OCI-M2 (cell line): ENCODE data around the gene EPHB3.

Source experiments
- DNase-seq: peaks from one replicate; lab custom pipeline; 2025; ENCODE audit not compliant: unreplicated experiment; lab: John Stamatoyannopoulos, UW

Gene EPHB3

DNA sequence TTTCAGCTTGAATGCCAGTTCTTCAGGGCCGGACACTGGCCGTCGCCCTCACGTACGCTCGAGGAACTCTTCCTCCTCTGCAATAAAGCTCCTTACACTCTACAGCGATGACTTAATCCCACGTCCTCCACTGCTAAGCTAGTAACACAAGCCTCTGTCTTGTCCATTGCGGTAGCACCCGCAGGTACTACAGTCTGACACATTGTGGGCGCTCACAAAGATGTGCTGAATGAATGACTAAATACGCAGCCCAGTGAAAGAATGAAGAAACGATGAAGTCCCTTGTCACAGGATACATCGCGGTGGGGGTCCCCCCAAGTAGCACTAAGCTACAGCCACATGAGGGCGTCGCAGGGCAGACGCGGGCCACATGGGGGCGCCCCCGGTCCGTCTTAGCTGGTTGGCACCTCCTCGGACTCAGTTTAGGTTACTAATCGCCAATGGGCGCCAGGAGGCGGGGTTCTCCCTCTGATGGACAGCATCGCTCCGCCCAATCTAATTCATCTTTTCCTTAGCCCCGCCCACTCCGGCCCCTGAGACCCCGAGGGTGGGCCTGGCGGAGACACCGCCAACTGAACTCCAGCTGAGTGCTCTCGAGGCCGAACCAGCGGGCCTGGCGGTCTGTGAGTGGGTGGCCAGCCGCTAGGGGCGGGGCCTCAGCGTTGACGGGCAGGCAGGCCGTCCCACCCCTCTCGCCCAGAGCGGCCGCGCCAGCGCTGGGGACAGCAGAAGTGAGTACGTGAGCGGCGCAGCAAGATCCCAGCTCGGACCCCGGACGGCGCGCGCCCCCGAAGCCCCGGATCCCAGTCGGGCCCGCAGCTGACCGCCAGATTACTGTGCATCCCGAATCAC is at the start of gene EPHB3:
TSS of gene EPHB3 (plus strand) at position 725 of the 852 bp plus-strand sequence. CDS start 451 bp downstream, outside the sequence.
- DNase-seq: peak; percentile 92

- no peak for DNase-seq
Observed at GRCh38 chr3:184512621-184513020, 49.0 kb upstream of the EPHB3 start.

GRCh38 chr3:184513276-184514170 is 48.1 kb upstream of the EPHB3 start:
- peak; percentile 17 for DNase-seq

GRCh38 chr3:184514171-184514490 is 47.5 kb upstream of the EPHB3 start:
- DNase-seq: no peak

DNA sequence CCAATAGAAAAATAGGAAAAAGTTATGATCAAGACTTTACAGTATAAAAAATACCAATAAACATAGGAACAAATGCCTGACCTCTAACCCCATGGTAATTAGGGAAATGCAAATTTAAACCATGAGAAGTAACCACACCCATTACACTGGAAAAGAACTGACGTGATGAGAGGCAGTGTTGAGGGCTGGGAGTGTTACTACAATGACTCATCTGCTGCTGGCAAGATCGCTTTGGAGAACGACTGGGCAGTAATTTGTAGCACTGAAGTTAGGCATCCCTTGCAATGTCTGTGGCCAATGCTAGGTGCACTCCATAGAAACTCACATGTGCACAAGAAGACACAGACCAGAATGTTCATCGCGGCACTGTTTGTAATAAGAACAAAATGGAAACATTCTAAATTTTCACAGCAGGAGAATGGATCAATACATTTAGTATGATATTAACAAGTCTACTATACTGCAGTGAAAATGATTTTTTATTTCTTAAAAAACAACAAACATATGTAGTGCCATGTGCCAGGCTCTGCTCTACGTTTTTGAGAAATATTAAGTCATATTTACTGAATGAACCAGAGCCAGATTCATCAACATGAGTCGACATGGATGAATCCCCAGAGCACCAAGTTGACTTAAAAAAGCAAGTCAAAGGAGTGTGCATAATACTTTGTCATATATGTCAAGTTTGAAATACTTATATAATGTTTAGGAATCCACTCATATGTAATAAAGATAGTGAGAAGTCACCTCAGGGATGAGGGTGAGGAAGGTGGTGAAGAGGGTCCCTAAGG is 37.6 kb upstream of the EPHB3 start:
- DNase-seq: no peak

GRCh38 chr3:184524981-184525336 is 36.6 kb upstream of the EPHB3 start:
- no peak for DNase-seq

DNA sequence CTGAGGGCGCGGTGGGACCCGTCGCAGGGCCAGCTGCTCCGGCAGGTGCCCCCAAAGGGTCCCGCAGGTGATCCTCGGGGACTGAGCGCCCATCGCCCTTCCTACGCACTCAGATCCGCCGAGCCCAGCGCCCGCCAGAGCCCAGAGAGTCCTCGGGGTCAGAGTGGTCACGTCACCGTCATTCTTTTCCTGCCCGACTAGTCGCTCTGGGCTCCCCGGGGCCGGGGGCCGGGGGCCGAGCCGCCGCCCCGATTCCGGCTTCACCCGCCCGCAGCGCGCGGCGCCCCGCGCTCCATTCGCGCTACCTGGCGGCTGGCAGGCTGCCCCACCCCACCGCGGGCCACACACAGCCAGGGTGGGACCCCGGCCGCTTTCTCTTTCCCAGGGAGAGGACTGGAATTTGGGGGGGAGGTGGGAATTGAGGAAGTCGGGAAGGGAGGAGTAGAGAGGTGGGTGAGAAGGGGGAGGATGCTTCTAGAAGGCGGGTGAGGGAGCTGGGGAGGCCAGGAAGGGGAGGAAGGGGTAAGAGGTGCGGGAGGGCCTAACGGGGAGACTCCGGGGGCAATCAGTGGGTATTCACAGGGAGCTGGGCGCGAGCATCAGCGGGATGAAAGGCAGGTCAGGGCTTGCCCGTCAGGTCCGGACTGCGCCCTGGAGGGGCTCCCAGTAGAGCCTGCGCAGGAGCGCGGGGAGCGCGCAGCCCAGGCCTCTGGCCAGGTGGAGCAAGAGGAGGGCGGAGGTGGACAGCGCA is 36.1 kb upstream of the EPHB3 start:
- no peak for DNase-seq

GRCh38 chr3:184526088-184526433 is 35.5 kb upstream of the EPHB3 start:
- DNase-seq: no peak

GRCh38 chr3:184531626-184532280 is 29.8 kb upstream of the EPHB3 start:
- no peak for DNase-seq

GRCh38 chr3:184532940-184533732 is 28.4 kb upstream of the EPHB3 start:
- DNase-seq: no peak

DNA sequence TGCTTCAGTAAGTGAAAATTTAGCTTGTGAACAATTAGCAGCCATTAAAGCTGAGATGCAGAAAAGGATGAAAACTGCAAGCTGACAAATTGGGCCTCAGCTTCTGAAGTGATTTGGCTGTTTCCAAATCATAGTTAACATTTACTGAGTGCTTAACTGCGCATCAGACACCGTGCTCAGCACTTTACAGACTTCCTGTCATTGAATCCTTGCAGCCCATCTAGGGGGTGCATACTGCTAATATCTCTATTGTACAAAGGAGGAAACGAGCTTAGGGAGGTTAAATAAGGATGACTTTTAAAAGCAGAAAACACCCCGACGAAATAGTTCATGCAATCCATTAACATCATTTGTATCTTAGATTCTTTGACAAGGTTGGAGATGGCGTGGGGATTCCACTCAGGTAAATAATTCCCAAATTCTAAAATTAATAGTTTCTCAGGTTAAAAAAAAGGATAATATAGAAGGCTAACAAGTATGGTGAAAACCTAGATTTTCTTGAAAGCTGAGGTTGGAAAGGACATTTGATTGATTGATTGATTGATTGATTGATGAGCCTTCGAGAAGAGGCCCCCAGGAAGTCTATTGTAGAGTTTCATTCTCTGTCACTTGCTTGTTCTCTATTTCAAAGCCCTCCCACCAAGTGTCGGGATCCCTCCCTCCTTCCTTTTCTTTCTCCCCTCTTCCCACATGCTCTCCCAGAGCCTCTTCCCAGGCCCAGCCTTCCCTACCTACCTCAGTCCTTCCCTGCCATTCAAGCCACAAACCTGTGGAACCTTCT is 23.5 kb upstream of the EPHB3 start:
- DNase-seq: no peak

- DNase-seq: no peak
Observed at GRCh38 chr3:184538666-184539431, 22.7 kb upstream of the EPHB3 start.

DNA sequence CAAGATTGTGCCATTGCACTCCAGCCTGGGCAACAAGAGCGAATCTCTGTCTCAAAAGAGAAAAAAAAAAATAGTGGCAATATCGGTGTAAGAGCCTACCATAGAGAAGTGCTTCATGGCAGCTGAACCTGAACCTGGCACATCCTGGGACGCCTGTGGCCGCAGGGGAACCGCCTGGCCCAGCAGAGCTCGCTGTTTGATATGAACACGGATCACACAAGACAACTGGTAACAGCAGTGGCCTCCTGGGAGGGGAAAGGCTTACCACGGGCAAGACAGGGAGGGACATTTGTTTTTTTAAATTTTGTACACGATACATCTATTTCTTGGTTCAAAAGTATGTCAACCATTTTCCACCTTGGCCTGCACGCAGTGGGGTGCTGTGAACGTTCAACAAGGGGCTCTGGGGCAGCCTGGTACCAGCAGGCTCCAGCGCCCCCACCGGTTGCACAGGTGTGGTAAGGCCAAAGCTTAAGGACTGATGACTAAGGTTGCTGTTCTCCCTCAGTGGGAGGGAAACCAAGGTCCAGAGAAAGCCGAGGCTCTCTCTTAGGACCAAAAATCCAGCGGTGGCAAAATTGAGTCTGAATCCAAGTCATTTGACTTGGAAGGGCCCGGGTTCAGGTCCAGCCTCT is 21.7 kb upstream of the EPHB3 start:
- no peak for DNase-seq

GRCh38 chr3:184540777-184541681 is 20.6 kb upstream of the EPHB3 start:
- DNase-seq: no peak

DNA sequence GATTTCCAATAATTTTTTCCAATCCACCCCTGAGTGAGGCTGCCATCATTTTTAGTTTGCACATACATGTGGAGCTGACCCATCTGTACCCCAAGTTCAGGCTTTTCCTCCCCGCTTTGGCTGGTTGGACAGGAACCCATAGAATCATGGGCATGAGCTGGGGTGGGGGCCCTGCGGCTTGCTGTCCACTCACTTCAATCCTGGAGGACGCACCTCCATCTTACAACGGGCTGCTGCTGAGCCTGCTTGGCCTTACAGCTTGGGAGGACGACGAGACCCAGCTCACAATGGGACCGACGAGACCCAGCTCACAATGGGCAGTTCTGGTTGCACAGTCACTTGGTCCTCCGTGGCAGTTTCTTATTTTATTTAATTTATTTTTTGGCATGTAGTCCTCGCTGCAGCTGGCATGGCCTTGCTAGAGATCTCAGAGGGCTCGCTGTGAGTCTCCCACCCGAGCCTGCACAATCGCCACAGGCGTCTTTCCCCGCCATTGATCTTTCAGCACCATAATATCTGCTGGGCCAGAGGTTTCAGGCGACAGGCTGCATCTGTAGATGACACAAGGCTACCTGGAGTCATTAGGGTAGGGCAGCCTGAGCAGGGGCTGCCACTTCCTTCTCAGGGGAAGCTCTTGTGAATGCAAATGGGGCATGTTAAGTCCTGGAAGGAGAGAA is 19.6 kb upstream of the EPHB3 start:
- no peak for DNase-seq

DNA sequence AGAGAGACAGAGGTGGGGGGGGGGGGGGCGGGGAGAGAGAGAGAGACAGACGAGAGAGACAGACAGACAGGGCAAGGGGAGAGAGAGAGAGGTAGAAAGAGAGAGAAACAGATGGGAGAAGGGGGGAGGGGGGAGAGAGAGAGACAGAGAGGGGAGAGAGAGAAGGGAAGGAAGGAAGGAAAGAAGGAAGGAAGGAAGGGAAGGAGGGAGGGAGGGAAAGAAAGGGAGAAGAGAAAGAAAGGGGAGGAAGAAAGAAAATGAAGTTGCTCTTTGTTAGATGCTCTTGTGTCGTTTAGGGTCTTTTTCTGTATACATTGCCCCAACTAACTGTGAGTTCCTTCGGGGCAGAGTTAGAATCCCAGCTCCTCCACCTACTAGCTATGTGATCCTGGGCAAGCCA is 19.0 kb upstream of the EPHB3 start:
- DNase-seq: no peak
